Suprapubic skin (tissue), 3 donors: ENCODE data around the gene PTPRM.

ENCODE experiments used
- POLR2A ChIP-seq, 2 donors: fragments of 450-650 bp; IDR thresholded peaks; one replicate each; pipeline ENCODE4 v1.6.1; 2017; ENCODE audit warnings: antibody characterized with exemption in 2 of 2, mild to moderate bottlenecking in 2 of 2, moderate library complexity in 2 of 2
- TF ChIP-seq, protein P1 (sequence below), 2 donors: fragments of 200-600 bp in 1 of 2; fragments of 450-650 bp in 1 of 2; sonication (generic) in 1 of 2; IDR thresholded peaks; one replicate each; pipeline ENCODE4 v1.5.1; 2016 to 2019; ENCODE audit warnings: antibody characterized with exemption in 2 of 2, mild to moderate bottlenecking in 1 of 2, moderate library complexity in 1 of 2

DNA sequence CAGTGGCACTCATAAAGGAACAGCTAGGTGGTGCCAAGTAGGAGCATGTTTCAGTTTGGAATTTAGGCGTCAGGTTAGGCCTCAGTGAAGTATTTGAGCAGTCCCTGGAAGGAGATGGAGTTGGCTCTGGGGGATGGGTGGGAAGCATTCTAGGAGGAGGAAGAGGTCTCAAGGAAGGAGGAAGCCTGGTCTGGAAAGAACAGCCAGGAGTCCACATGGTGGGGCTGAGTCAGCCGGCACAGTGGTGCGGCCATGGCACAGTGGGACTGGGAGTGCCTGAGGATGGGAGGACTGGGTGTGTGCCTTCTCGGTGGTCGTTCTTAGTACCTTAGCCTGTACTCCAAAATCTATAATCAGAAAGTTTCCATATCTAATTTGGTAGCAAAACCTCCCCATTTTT lies 373.3 kb downstream of the PTPRM start:
- no peak for TF ChIP-seq POLR2A (IDR thresholded peaks at IDR 0.05)
- TF ChIP-seq, protein P1, sequence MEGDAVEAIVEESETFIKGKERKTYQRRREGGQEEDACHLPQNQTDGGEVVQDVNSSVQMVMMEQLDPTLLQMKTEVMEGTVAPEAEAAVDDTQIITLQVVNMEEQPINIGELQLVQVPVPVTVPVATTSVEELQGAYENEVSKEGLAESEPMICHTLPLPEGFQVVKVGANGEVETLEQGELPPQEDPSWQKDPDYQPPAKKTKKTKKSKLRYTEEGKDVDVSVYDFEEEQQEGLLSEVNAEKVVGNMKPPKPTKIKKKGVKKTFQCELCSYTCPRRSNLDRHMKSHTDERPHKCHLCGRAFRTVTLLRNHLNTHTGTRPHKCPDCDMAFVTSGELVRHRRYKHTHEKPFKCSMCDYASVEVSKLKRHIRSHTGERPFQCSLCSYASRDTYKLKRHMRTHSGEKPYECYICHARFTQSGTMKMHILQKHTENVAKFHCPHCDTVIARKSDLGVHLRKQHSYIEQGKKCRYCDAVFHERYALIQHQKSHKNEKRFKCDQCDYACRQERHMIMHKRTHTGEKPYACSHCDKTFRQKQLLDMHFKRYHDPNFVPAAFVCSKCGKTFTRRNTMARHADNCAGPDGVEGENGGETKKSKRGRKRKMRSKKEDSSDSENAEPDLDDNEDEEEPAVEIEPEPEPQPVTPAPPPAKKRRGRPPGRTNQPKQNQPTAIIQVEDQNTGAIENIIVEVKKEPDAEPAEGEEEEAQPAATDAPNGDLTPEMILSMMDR (IDR thresholded peaks at IDR 0.05), result no peak
